Superior temporal gyrus (tissue), 1 donor: Measurements from ENCODE around the gene LST1.

Source experiments
- DNase-seq: peaks from one replicate; pipeline ENCODE4 v3.0.0-alpha.2; 2016; ENCODE audit errors: extremely low spot score

Gene LST1

DNA sequence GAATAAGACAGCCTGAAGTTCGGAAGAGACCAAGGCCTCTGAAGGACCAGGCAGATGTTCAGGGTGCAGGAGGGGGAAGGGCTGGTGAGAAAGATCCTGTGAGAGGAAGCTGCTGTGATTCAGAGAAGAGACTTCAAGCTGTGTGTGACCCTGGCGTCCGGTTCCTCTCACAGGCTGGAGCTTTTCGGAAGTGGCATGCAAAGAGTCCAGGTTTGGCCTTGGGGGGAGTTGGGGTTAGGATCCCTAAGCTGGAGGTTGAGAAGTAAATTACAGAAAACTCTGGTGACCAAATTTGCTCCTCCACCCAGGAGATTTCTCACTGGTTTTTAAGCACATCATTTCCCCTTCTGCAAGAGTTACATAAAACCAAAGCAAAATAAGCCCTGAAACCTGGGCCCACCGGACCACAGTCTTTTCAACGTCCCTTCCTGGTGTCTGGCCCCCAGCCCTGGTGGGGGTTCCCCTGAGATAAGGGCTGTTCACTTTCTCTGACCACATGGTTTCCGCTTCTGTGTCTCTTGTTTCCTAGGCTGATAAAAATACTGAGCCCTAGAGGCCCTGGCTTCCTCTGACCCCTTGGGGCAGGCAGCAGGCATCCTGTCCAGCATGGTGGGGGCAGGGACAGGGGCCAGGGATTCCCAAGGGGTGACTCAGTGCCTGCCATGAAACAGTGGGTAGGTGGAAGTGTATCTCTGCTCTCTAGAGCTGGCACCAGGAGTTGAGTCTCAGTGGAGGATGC, 25.9 kb upstream of the LST1 start:
- no peak for DNase-seq

DNA sequence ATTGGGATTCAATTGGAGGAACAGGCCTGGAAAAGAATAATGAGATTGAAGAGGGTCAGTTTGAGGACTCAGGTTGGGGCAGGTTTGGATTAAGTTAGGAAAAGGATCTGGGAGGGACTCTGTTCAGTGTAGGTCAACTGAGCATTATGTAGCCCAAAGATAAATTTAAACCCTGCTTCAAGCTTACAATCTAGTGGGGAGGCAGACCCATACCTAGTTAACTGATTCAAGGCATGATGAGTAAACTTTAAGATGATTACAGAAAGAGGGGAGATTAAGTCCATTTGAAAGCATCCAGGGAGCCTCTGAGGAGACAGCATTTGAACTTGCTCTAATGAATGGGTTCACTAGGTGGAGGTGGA, 25.4 kb upstream of the LST1 start:
- DNase-seq = no peak

DNA sequence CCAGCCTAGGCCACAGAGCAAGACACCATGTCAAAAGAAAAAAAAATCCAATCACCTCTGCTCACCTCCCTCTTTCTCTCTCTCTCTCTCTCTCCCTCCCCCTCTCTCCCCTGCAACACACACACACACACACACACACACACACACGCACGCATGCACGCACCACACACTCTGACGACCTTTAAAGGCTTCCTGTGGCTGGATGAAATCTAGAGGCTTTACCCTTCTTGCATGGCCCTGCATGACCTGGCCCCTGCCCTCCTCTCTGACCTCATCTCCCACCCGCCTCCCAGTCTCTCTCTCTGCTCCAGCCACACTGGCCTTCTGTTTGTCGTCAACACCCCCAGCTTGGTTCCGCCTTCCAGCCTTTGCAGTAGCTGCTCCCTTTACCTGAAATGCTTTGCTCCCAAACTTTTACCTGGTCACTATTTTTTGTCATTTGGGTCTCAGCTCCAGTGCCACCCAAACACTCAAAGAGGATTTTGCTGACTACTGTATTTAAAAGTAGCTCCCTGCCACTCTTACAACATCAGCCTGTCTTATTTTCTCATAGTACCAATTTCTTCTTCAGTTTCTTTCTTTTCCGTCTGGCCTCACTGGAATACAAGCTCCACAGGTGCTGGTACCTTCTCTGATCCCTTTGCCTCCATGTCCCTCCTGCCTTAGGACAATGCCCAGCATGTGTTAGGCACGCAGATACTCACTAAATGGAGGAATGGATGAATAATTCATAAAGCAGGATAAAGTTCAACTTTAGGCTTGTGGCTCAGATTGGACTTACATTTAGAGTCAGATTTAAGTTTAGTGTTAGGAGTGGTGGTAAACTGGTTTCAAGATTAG, 18.3 kb upstream of the LST1 start:
- DNase-seq = no peak

- DNase-seq = no peak
Observed at GRCh38 chr6:31568537-31568961, 17.5 kb upstream of the LST1 start.

GRCh38 chr6:31569861-31570536, 16.1 kb upstream of the LST1 start:
- DNase-seq = no peak

- DNase-seq = no peak
Observed at GRCh38 chr6:31572041-31572911, 13.8 kb upstream of the LST1 start, which contains the start of gene LTA. TSS of gene LTA (plus strand) at chr6:31572289. CDS start at chr6:31572743, 454 bp downstream.

DNA sequence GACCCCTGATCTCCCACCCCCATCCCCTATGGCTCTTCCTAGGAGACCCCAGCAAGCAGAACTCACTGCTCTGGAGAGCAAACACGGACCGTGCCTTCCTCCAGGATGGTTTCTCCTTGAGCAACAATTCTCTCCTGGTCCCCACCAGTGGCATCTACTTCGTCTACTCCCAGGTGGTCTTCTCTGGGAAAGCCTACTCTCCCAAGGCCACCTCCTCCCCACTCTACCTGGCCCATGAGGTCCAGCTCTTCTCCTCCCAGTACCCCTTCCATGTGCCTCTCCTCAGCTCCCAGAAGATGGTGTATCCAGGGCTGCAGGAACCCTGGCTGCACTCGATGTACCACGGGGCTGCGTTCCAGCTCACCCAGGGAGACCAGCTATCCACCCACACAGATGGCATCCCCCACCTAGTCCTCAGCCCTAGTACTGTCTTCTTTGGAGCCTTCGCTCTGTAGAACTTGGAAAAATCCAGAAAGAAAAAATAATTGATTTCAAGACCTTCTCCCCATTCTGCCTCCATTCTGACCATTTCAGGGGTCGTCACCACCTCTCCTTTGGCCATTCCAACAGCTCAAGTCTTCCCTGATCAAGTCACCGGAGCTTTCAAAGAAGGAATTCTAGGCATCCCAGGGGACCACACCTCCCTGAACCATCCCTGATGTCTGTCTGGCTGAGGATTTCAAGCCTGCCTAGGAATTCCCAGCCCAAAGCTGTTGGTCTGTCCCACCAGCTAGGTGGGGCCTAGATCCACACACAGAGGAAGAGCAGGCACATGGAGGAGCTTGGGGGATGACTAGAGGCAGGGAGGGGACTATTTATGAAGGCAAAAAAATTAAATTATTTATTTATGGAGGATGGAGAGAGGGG, 12.6 kb upstream of the LST1 start:
- no peak for DNase-seq

- DNase-seq = no peak
Observed at GRCh38 chr6:31574106-31575061, 11.7 kb upstream of the LST1 start.

- DNase-seq = no peak
Observed at GRCh38 chr6:31575335-31575901, 10.7 kb upstream of the LST1 start, which contains the start of gene TNF. TSS of gene TNF (plus strand) at chr6:31575565. CDS start at chr6:31575742, 177 bp downstream.

- no peak for DNase-seq
Observed at GRCh38 chr6:31575952-31576685, 10.0 kb upstream of the LST1 start.

- DNase-seq = no peak
Observed at GRCh38 chr6:31576897-31577578, 9.0 kb upstream of the LST1 start.

GRCh38 chr6:31577579-31577966, 8.5 kb upstream of the LST1 start:
- no peak for DNase-seq

DNA sequence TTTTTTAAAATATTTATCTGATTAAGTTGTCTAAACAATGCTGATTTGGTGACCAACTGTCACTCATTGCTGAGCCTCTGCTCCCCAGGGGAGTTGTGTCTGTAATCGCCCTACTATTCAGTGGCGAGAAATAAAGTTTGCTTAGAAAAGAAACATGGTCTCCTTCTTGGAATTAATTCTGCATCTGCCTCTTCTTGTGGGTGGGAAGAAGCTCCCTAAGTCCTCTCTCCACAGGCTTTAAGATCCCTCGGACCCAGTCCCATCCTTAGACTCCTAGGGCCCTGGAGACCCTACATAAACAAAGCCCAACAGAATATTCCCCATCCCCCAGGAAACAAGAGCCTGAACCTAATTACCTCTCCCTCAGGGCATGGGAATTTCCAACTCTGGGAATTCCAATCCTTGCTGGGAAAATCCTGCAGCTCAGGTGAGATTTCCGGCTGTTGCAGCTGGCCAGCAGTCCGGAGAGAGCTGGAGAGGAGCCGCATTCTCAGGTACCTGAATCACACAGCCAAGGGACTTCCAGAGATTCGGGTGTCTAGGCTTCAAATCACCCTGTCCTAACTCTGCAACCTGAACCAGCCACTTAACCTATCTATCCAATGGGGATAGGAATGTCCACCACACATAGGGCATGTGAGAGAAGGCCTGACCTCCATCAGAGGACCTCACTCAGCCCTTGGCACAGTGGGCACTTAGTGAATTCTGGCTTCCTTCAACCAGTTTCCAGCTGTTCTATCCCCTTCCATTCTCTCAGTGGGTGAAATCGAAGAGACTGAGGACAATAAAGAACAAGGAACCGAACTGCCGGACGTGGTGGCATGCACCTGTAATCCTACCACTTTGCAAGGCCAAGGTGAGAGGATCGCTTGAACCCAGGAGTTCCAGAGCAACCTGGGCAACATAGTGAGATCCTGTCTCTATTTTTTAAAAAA, 7.6 kb upstream of the LST1 start:
- no peak for DNase-seq

DNA sequence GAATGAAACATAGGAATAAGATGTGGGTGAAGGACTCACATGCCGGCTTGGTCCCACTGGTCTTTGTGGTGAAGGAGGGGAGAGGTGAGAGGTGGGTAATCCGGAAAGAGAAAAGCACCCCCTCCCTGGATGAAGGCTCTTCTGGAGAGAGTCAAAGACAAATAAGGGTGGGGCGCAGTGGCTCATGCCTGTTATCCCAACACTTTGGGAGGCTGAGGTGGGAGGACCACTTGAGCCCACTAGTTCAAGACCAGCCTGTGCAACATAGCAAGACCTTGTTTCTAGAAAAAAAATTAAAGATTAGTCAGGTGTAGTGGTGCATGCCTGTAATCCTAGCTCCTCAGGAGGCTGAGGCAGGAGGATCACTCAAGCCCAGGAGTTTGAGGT, 7.0 kb upstream of the LST1 start:
- DNase-seq = no peak

DNA sequence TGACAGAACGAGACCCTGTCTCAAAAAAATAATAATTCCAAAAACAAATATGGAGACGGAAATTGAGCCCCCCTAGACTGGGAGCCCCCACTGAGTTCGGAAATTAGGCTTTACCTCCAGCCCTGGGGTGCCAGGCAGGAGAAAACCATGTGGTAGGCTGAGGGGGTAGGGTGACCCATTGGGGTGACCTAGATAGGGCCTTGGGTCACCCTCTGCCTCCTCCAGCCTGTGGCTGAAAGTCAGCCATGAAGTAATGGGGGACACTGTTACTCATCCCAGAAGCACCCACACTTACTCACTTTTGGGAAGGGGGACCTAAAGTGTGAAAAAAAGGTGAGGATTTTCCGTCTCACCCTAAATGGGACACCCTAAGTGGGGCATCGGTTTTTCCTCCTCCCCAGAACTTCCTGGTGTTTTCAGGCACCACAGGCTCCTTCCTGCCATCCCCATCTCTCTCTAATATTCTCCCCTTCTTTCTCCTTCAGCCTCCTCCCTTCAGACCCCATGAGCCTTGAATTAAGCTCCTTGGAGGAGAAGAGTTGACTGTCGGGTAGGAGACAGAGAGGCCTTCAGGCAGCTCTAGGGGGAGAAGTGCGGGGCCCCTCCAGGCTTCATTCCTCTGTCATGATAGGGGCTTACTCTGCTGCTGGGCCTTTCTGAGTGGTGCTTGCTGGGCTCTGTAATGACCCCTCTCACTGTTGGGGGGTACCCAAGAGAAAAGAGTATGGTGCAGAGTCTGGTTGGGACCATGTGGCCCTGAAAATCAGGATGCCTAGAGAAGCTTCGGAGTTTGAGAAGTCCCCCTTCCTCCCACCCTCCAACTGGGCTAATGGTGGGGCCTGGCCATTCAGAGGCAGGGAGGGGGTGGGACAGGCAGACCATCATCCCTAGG, 6.3 kb upstream of the LST1 start:
- DNase-seq = no peak

DNA sequence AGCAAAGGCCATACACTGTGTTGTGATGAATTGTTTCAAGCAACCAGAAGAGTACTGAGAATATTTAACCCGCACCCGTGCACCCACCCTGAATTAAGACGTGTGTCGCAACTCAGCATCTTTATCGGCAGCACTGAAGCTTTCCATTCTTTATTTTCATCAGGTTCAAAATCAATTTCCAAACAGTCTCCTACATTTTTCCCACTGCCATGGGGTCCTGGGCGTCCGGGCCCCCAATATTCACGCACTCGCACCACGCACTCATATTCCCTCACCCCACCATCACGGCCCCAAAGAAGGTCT, 5.7 kb upstream of the LST1 start:
- no peak for DNase-seq
